Adrenal gland (tissue), 12 donors: Measurements from ENCODE around the gene COL23A1. TPM values are rescaled to one million over a fixed set of nuclear protein-coding genes. Genes with fewer than 3 reads are reported as not detected.

Experiments
- DNase-seq, 7 donors: peaks; one replicate each; pipeline ENCODE4 v3.0.0-alpha.2; 2019 to 2020
- H3K27ac ChIP-seq, 5 donors: fragments of 200-600 bp; sonication (generic) in 4 of 5; 1 replicate in 3 of 5; 2 replicates in 2 of 5; pipeline versions ENCODE4 v1.5.1 to v1.8.0; 2016 to 2020; ENCODE audit warnings: mild to moderate bottlenecking in 1 of 5
- H3K27me3 ChIP-seq: fragments of 200-600 bp; 2 replicates; pipeline ENCODE4 v1.8.0; 2021
- H3K36me3 ChIP-seq, 2 donors: fragments of 200-600 bp; replicated peaks in 1 of 2; 1 replicate in 1 of 2; 2 replicates in 1 of 2; pipeline versions ENCODE4 v1.5.1 to v1.8.0; 2018 to 2022
- H3K4me1 ChIP-seq, 2 donors: fragments of 200-600 bp; replicated peaks in 1 of 2; 1 replicate in 1 of 2; 2 replicates in 1 of 2; pipeline versions ENCODE4 v1.5.1 to v1.8.0; 2018 to 2021
- H3K4me3 ChIP-seq, 4 donors: fragments of 200-600 bp; sonication (generic) in 3 of 4; one replicate each; pipeline ENCODE4 v1.5.1; 2016 to 2018
- H3K9me3 ChIP-seq, 3 donors: fragments of 200-600 bp; sonication (generic) in 1 of 3; replicated peaks in 1 of 3; 1 replicate in 2 of 3; 2 replicates in 1 of 3; pipeline versions ENCODE4 v1.5.1 to v1.8.0; 2016 to 2021
- POLR2A ChIP-seq, 2 donors: fragments of 450-650 bp; IDR thresholded peaks; one replicate each; pipeline ENCODE4 v1.6.1; 2017; ENCODE audit warnings: antibody characterized with exemption in 2 of 2, mild to moderate bottlenecking in 2 of 2, moderate library complexity in 1 of 2
- WGBS, 4 donors: extraction: QIAGEN DNeasy Blood & Tissue Kit in 2 of 4; methylation state at CpG; one replicate each; pipeline versions ENCODE4 v1.1.5 to v1.1.7; 2013 to 2017; 5-methylcytosine and 5-hydroxymethylcytosine counted together
- intact Hi-C, 2 donors: fragments of 100-400 bp; cut with DNase I; formaldehyde crosslinking; loops; one replicate each; pipeline versions ENCODE4 v1.14.1 to v1.15.0; 2022 to 2023
- polyA plus RNA-seq, 3 donors: library from polyadenylated mRNA; stranded (reverse); fragments of 200-250 nt in 2 of 3; fragments of 350-450 nt in 1 of 3; fragmentation: Illumina TruSeq in 1 of 3; extraction: RNeasy Lipid Tissue Mini Kit (QIAGEN cat#74804) in 1 of 3; gene quantifications; one replicate each; pipeline ENCODE4 v1.2.3, GENCODE V29; 2013 to 2014
- total RNA-seq, 9 donors: library from RNA; depleted of rRNA in 4 of 9; stranded (reverse); fragments of >200 nt in 4 of 9; fragments of 120-200 nt in 1 of 9; fragmentation: NEBNext Ultra II Directional in 1 of 9; extraction: Animal tissue kit (Norgen Biotek cat#: 25700) in 1 of 9; gene quantifications; one replicate each; pipeline versions ENCODE4 v1.1.0 to v1.2.4, GENCODE V29; 2013 to 2023
- TF ChIP-seq, protein P1 (sequence below), 6 experiments: fragments of 450-650 bp in 4 of 6; fragments of 200-600 bp in 2 of 6; sonication (generic) in 1 of 6; IDR thresholded peaks; 1 replicate in 5 of 6; 2 replicates in 1 of 6; pipeline versions ENCODE4 v1.5.1 to v1.8.0; 2016 to 2021; ENCODE audit warnings: antibody characterized with exemption in 6 of 6, mild to moderate bottlenecking in 2 of 6, moderate library complexity in 1 of 6
- donor health status: healthy with polysubstance abuse.
- donor health status: Bipolar disorder and iron deficiency.
- donor health status: DM: yes; HTN: yes; CAD: no.
- donor health status: DM: no; HTN: no; CAD: no.
- donor health status: DM: no; HTN: no; CAD: no.
- donor health status: DM: yes; HTN: yes; CAD: no.

Gene COL23A1
- total and polyA plus RNA-seq, 12 donors: 0.09 to 4.4 (median 0.88) TPM

- Histone ChIP-seq H3K9me3 (no peaks in the 10 kb centered on the region), H3K4me1 (peaks cover 0 to 7% of the 10 kb centered on the region in 2 donors), H3K4me3 (no peak overlapping the region), H3K27ac (no peak overlapping the region), H3K36me3 (no peaks in the 10 kb centered on the region), H3K27me3 (no peaks in the 10 kb centered on the region)
- 74 to 83% (median 78%) methylated on average over 4 of the region's 4 CpGs for WGBS, 4 donors
- DNase-seq: no peak
- intact Hi-C loops: no loop called here
- no peak for TF ChIP-seq POLR2A (IDR thresholded peaks at IDR 0.05)
- TF ChIP-seq, protein P1, sequence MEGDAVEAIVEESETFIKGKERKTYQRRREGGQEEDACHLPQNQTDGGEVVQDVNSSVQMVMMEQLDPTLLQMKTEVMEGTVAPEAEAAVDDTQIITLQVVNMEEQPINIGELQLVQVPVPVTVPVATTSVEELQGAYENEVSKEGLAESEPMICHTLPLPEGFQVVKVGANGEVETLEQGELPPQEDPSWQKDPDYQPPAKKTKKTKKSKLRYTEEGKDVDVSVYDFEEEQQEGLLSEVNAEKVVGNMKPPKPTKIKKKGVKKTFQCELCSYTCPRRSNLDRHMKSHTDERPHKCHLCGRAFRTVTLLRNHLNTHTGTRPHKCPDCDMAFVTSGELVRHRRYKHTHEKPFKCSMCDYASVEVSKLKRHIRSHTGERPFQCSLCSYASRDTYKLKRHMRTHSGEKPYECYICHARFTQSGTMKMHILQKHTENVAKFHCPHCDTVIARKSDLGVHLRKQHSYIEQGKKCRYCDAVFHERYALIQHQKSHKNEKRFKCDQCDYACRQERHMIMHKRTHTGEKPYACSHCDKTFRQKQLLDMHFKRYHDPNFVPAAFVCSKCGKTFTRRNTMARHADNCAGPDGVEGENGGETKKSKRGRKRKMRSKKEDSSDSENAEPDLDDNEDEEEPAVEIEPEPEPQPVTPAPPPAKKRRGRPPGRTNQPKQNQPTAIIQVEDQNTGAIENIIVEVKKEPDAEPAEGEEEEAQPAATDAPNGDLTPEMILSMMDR (IDR thresholded peaks at IDR 0.05): no peak
These were observed 118.1 kb downstream of the COL23A1 start for GRCh38 chr5:178472138-178472537.

- H3K4me3 ChIP-seq: no peak overlapping the region
- no peak for DNase-seq
- no peaks in the 10 kb centered on the region for H3K36me3 ChIP-seq
- no peak overlapping the region for H3K27ac ChIP-seq
- intact Hi-C loops: no loop called here
- H3K9me3 ChIP-seq: no peaks in the 10 kb centered on the region
- H3K4me1 ChIP-seq: peaks cover 0 to 11% of the 10 kb centered on the region in 2 donors
- 66 to 95% (median 79%) methylated on average over 8 of the region's 8 CpGs for WGBS, 4 donors
- H3K27me3 ChIP-seq: no peaks in the 10 kb centered on the region
- TF ChIP-seq, protein P1 (IDR thresholded peaks at IDR 0.05): no peak
- TF ChIP-seq POLR2A (IDR thresholded peaks at IDR 0.05): no peak
These were observed 118.5 kb downstream of the COL23A1 start for GRCh38 chr5:178471711-178472110.

DNA sequence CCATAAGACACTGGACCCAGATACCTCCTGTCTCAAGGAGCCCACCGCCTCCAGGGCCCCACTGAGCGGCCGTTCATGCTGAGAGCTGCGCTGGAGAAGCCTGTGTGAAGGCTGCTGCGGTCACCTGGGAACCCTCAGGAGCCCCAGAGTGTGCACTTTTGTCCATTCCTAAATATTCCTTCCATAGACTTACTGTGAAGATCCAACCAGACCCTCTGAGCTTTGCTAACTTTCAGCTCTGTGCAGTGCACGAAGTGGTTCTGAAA is 119.5 kb downstream of the COL23A1 start:
- Histone ChIP-seq H3K4me3 (no peak overlapping the region), H3K9me3 (no peaks in the 10 kb centered on the region), H3K27me3 (no peaks in the 10 kb centered on the region), H3K4me1 (peaks cover 0 to 12% of the 10 kb centered on the region in 2 donors), H3K36me3 (no peaks in the 10 kb centered on the region), H3K27ac (no peak overlapping the region)
- WGBS, 4 donors: 50 to 94% (median 84%) methylated on average over 1 to 6 of the region's 6 CpGs
- no peak for TF ChIP-seq POLR2A (IDR thresholded peaks at IDR 0.05)
- TF ChIP-seq, protein P1 (IDR thresholded peaks at IDR 0.05): no peak
- intact Hi-C loops: no loop called here
- no peak for DNase-seq

DNA sequence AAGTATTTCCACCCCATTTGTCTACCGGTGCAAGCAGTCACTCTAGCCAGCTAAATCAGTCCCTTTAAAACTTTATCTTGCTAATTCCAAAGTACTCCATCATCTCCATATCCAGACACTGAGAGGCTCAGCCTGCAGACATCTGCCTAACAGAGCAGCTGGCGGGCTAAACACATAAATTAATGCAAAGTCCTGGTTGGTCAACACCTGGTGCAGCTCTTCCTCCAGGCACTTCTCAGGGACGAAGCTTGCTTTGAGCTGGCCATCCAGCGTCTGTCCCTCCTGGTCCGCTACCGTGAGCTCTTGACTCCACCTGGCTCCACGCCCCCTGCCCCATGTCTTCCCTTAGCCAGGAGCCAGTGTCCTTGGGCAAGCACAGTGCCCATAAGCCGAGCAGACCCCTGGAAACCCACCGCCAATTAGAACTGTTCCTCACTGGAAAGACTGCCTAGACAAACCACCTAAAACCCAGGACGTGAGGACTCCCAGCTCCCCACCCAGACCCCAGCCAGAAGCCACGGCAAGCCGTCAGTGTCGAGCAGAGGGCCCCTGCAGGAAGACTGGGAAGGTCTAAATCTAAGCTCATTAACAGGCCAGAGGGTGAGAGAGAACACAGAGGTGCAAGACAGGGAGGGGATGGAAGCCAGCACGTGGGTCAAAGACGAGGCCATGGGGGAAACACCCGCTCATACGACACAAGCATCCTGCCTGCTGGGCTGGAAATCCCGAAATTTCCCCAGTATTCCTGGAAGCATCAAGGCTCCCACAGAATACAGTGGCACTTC is 120.0 kb downstream of the COL23A1 start:
- intact Hi-C loops: no loop called here
- H3K36me3 ChIP-seq: no peaks in the 10 kb centered on the region
- H3K27me3 ChIP-seq: no peaks in the 10 kb centered on the region
- no peak overlapping the region for H3K4me3 ChIP-seq
- 56 to 77% (median 72%) methylated on average over 8 to 18 of the region's 18 CpGs for WGBS, 4 donors
- no peak overlapping the region for H3K27ac ChIP-seq
- H3K9me3 ChIP-seq: no peaks in the 10 kb centered on the region
- TF ChIP-seq POLR2A (IDR thresholded peaks at IDR 0.05): no peak
- TF ChIP-seq, protein P1 (IDR thresholded peaks at IDR 0.05): no peak
- DNase-seq: peak in 1 of 7 donors; percentile 3
- peaks cover 0 to 12% of the 10 kb centered on the region in 2 donors for H3K4me1 ChIP-seq
